GM12891 (cell line): Measurements from ENCODE around the gene DSCAM.

Source experiments
- DNase-seq: peaks from one replicate; pipeline ENCODE4 v3.0.0; 2011; ENCODE audit warnings: low spot score; ENCODE audit not compliant: insufficient read length
- FAIRE-seq: peaks from 2 replicates; lab custom pipeline; 2011; peaks lifted over from hg19 to GRCh38; lab: Jason Lieb, UNC
- PAX5 ChIP-seq: IDR thresholded peaks from 2 replicates; pipeline ENCODE4 v1.6.1; 2011; ENCODE audit warnings: low read length, moderate library complexity, mild to moderate bottlenecking; ENCODE audit not compliant: insufficient read depth, severe bottlenecking
- POLR2A ChIP-seq: IDR thresholded peaks from 2 replicates; pipeline ENCODE4 v1.6.1; 2011; ENCODE audit warnings: low read depth, low read length, control low read depth
- POLR2AphosphoS5 ChIP-seq: IDR thresholded peaks from 2 replicates; pipeline ENCODE4 v1.6.1; 2011; ENCODE audit warnings: low read depth, low read length, control low read depth
- POU2F2 ChIP-seq: IDR thresholded peaks from 2 replicates; pipeline ENCODE4 v1.6.1; 2011; ENCODE audit warnings: low read depth, mild to moderate bottlenecking, control low read depth, low read length, moderate library complexity
- SPI1 ChIP-seq: IDR thresholded peaks from 2 replicates; pipeline ENCODE4 v1.6.1; 2011; ENCODE audit warnings: low read depth, low read length, control low read depth
- TAF1 ChIP-seq: IDR thresholded peaks from 2 replicates; pipeline ENCODE4 v1.6.1; 2011; ENCODE audit warnings: low read depth, low read length, control low read depth

The DSCAM gene

GRCh38 chr21:40139636-40140035 is 707.3 kb downstream of the DSCAM start:
- TF ChIP-seq SPI1 (no peak), POLR2A (no peak), POU2F2 (no peak), POLR2AphosphoS5 (no peak), PAX5 (no peak), TAF1 (no peak)
- DNase-seq, result no peak
- FAIRE-seq, result no peak

GRCh38 chr21:40136571-40136970 is 710.4 kb downstream of the DSCAM start:
- DNase-seq (no peak), FAIRE-seq (no peak)
- TF ChIP-seq POLR2A (no peak), TAF1 (no peak), POU2F2 (no peak), POLR2AphosphoS5 (no peak), SPI1 (no peak), PAX5 (no peak)

- DNase-seq, result no peak
- TF ChIP-seq SPI1 (no peak), PAX5 (no peak), POU2F2 (no peak), TAF1 (no peak), POLR2A (no peak), POLR2AphosphoS5 (no peak)
- FAIRE-seq, result no peak
Observed at GRCh38 chr21:40134731-40135492, 712.0 kb downstream of the DSCAM start.

GRCh38 chr21:40130476-40130875 is 716.5 kb downstream of the DSCAM start:
- DNase-seq, result no peak
- TF ChIP-seq POLR2A (no peak), TAF1 (no peak), POU2F2 (no peak), SPI1 (no peak), PAX5 (no peak), POLR2AphosphoS5 (no peak)
- FAIRE-seq, result no peak

- DNase-seq, result no peak
- TF ChIP-seq PAX5, result no peak
- no peak for TF ChIP-seq POU2F2
- no peak for TF ChIP-seq POLR2A
- TF ChIP-seq TAF1, result no peak
- TF ChIP-seq POLR2AphosphoS5, result no peak
- no peak for TF ChIP-seq SPI1
- no peak for FAIRE-seq
Observed at GRCh38 chr21:40129809-40130208, 717.1 kb downstream of the DSCAM start.

GRCh38 chr21:40128891-40129290 is 718.1 kb downstream of the DSCAM start:
- FAIRE-seq (no peak), DNase-seq (no peak)
- TF ChIP-seq POU2F2 (no peak), PAX5 (no peak), POLR2A (no peak), POLR2AphosphoS5 (no peak), SPI1 (no peak), TAF1 (no peak)

- DNase-seq, result no peak
Observed at GRCh38 chr21:40120940-40121575, 725.9 kb downstream of the DSCAM start.

GRCh38 chr21:40118527-40118926 is 728.4 kb downstream of the DSCAM start:
- TF ChIP-seq SPI1 (no peak), TAF1 (no peak), POLR2A (no peak), PAX5 (no peak), POLR2AphosphoS5 (no peak), POU2F2 (no peak)
- FAIRE-seq (no peak), DNase-seq (no peak)

More at GRCh38 chr21:40120940-40121575, 725.9 kb downstream of the DSCAM start:
- no peak for FAIRE-seq
- no peak for TF ChIP-seq SPI1
- TF ChIP-seq TAF1, result no peak
- no peak for TF ChIP-seq PAX5
- TF ChIP-seq POLR2A, result no peak

- FAIRE-seq, result no peak
- TF ChIP-seq POLR2AphosphoS5 (no peak), POLR2A (no peak)
- no peak for DNase-seq
Observed at GRCh38 chr21:40117236-40117635, 729.7 kb downstream of the DSCAM start.
